GM21576 (cell line): ENCODE data around the gene JAM3.
"Not testable (repeated sequence)": the region's sequence is repeated elsewhere in the genome, so short reads cannot be mapped to it uniquely, and the experiment has no call there.

ENCODE experiments used
- ATAC-seq: cut with Tn5 transposase; IDR thresholded peaks from one replicate; pipeline ENCODE4 v1.9.1; 2021; ENCODE audit warnings: mild to moderate bottlenecking, moderate library complexity; ENCODE audit not compliant: unreplicated experiment

The JAM3 gene

GRCh38 chr11:134060316-134060715, 8.6 kb upstream of the JAM3 start:
- no peak for ATAC-seq

DNA sequence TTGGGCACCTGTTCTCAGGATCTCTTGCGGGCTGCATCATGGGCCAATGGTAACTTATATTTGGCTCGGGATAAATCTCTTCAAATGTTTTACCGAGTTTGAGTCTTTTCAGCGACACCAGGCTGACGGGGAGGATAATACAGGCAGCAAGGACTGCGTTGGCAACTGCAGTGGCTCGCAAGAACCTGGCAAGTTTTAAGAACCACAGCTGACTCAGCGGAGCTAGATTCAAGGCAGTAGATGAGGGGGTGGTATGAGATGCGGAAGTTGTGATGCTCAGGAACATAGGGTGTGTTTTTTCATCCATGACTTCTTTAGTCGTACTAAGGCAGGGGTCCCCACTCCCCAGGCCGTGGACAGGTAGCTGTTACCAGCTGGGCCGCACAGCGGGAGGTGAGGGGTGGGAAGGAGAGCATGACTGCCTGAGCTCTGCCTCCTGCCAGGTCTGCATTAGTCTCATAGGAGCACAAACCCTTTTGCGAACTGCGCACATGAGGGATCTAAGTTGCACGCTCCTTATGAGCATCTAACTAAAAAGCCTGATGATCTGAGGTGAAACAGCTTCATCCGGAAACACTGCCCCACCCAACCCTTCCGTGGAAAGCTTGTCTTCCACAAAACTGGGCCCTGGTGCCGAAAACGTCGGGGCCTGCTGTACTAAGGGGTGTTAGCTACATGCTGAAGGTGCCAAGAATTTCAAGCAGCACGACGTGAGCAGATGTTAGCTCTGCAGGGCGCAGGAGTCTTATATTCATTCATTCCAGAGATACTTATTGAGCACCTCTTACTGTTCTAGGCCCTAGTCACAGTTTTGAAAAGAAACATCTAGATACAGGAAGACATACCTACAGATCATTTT, 6.4 kb upstream of the JAM3 start:
- no peak for ATAC-seq

GRCh38 chr11:134063124-134063495, 5.8 kb upstream of the JAM3 start:
- ATAC-seq = no peak

- no peak for ATAC-seq
Observed at GRCh38 chr11:134063991-134064747, 4.7 kb upstream of the JAM3 start.

DNA sequence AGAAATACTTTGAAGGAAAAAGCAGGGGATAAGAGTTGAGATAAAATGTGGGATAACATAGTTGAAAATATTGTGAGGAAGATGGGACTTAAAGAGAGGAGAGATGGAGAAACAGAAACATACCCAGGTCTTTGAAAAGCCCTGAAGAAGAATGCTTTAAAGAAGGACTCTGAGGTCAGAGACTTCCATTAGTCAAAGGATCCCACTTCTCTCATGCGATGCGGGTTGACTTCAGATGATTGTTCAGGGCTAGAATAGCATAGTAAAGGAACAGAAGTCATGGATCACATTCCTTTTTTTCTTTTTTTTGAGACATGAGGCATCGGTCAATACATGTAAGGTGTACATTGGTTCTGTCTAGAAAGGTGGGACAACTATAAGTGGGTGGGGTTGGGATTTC, 3.5 kb upstream of the JAM3 start:
- no peak for ATAC-seq

- no peak for ATAC-seq
Observed at GRCh38 chr11:134066943-134067885, 1.7 kb upstream of the JAM3 start.

DNA sequence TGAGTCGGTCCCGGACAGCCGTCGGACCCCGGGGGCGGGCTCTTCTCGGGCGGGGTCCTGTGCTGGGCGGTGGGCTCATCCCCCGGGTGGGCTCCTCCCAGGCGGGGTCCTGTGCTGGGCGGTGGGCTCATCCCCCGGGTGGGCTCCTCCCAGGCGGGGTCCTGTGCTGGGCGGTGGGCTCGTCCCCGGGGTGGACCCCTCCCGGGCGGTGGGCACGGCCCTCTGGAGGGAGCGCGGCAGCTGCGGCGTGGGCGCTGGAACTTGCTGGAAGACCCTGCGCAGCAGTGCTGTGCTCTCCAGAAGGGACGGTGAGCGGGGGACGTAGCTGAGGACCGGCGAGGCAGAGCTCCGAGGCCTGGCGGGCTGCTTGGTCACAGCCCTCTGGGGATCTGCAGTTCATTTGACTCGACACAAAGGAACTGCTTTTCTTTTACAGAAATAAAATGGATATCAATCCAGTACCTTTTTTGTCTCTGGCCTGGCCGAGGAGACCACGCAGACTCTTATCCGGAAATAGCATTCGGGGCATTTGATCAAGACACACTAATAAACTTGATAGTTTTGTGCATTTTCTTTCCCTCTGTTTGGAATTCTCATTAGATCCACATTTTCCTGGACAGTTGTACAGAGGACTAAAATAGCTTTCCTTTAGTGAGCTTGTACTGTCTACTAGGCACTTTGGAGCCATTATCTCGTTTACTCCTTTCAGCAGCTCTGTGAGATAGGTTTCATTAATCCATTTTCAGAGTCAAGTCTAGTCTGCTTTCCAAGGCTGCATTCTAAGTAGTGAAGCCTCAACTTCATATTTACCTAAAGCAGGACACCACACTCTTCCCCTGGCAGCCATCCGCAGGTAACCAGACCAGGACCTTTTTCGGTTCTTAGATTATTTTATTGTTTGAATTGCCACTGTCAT, 812 bp downstream of the JAM3 start:
- ATAC-seq = no peak

DNA sequence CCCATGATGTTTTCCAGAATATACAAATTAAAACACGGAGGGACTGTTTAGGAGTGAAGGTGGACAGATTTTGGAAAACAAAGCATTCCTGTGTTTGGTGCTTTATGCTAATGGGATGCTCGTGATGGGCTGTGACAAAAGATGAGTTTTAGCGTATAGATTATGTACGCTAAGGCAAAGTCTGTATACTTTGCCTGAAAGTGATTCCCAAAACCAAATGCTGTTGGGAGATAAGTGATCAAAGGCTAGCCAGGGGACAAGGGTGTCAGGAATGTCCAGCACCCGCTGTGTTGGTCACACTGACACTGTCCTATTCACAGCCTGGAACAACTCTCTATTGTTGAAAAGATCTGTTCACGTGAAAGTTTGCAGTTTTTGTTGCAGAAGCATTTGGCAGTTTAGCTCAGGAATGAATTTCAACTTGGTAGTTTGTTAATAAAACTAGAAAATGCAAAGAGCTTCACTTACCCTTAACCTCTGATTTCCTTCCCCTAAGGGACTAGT, 1.5 kb downstream of the JAM3 start:
- ATAC-seq = no peak

- no peak for ATAC-seq
Observed at GRCh38 chr11:134071306-134071705, 2.4 kb downstream of the JAM3 start.

GRCh38 chr11:134071766-134072402, 3.0 kb downstream of the JAM3 start:
- ATAC-seq = no peak

GRCh38 chr11:134072844-134073243, 4.0 kb downstream of the JAM3 start:
- peak; percentile 75 for ATAC-seq

DNA sequence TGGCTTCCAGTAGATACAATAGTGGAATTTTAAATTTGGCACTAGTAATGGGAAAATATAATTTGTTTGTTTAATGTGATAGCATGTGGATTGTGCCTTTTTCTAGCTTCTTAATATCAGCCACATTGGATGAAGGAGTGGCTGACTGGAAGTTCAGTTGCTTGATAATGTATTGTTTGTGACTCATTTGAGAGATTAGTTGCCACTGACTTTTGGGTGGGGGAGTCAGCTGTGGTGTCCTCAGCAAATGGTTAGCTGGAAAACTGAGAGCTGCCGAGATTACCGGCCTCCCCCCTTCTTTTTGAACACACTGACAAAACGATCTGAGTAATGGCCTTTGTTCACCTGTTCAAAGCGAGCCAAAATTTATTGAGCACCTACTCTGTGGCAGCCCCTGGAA, 5.5 kb downstream of the JAM3 start:
- no peak for ATAC-seq

- ATAC-seq = no peak
Observed at GRCh38 chr11:134074766-134075165, 5.9 kb downstream of the JAM3 start.

DNA sequence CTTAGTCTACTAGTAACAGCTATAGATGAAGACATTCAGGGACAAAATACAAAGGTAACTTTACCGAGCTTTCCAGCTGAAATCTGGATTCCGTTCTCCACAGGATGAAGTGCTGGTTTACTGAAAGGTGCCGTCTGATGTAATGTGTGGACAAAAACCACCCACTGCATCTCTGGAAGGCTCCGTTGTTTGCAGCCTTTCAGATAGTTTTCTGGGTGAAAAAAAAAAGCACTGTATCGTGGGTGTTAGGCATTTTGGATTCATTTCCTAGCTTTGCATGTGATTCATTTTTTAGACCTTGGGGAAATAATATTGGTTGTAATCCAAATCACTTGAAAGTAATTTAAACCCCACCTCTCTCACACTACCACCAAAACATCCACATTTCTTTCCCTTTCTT, 10.4 kb downstream of the JAM3 start:
- no peak for ATAC-seq

DNA sequence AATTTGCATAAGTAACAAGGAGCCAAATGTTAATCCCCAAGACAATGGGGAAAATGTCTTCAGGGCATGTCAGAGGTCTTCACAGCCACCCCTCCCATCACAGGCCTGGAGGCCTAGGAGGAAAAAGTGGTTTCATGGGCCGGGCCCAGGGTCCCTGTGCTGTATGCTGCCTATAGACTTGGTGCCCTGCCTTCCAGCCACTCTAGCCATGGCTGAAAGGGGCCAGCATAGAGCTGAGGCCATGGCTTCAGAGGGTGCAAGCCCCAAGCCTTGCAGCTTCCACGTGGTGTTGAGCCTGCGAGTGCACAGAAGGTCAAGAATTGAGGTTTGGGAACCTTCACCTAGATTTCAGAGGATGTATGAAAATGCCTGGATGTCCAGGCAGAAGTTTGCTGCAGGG, 12.4 kb downstream of the JAM3 start:
- ATAC-seq = not testable (repeated sequence)

DNA sequence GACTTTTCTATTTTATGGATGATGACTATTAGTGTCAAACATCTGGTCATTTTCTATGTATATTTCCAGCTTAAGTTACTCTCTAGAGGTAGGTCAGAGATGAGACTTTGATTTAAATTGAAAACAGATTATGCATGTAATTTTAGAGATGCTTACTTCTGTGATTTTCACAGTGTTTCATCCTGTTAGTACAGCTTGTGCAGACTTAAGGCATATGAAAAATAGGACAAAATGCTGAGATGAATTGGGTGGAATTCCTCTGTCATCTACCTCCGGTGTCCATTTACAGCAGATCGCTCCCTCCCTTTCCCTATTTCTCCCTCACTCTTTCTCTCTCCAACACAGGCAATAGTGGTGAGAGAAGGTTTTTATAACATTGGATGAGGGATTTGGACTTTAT, 14.1 kb downstream of the JAM3 start:
- no peak for ATAC-seq

GRCh38 chr11:134086376-134086775, 17.5 kb downstream of the JAM3 start:
- ATAC-seq = no peak

DNA sequence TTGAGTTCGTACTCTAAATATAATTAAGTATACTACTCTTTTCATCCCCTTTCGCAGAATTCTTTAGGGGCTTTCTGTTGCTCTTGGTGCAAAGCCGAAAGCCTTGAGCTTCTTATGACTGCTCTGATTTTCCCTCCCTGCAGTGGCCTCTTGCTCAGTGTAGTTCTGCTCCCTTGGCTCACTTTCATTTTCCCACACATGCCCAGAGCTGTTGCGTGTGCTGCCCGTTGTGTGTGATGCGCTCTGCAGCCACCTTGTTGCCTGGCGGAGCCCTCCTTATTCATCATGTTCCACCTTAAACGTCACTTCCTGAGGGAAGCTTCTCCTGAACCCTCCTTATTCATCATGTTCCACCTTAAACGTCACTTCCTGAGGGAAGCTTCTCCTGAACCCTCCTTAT, 23.1 kb downstream of the JAM3 start:
- not testable (repeated sequence) for ATAC-seq

DNA sequence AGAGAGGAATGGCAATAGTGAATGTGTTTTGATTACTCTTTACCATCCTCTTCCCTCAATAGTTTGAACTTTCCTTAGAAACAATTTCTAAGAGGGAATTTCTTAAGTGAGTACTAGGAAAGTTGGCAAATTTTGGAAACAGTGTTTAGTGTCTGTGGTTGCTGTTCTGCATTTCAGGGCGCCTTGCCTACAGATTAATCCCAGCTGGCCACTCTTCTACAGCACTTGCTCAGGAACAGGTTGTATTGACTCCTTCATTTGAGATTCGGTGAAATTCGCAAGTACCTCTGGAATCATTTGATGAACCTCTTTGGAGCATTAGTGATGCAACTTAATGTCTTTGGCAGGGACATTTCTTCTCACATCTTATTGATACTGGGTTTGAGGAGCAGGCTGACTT, 28.3 kb downstream of the JAM3 start:
- no peak for ATAC-seq
